Measurements from ENCODE around the gene TFAP2D. TPM values are rescaled to one million over a fixed set of nuclear protein-coding genes. Genes with fewer than 3 reads are reported as not detected.

Gene TFAP2D
- not detected for total RNA-seq

- no peak for ATAC-seq (replicated peaks in 1 of 2)
- no peak for DNase-seq
- Mint-ChIP-seq H3K9me3 (peaks cover 4% of the 10 kb centered on the region in 2 donors), H3K27me3 (ENCODE audit: low read depth) (peaks cover 83% of the 10 kb centered on the region), H3K4me3 (no peak within 1 kb of the TSS), H3K27ac (no peak within 1 kb of the TSS), H3K4me1 (ENCODE audit: low read depth) (no peaks in the 10 kb centered on the region), H3K36me3 (ENCODE audit: insufficient read depth in 2 of 2) (peaks cover 6 to 13% of the 10 kb centered on the region in 2 donors)
These were observed at the start of gene TFAP2D for GRCh38 chr6:50713226-50713625. Gene TFAP2D, plus strand, starts transcription at chr6:50713526. Its CDS starts 530 bp downstream, at chr6:50714056.

GRCh38 chr6:50663806-50664205 lies 49.5 kb upstream of the TFAP2D start:
- H3K9me3 Mint-ChIP-seq: peaks cover 2% of the 10 kb centered on the region in 2 donors
- ATAC-seq (replicated peaks in 1 of 2): no peak
- DNase-seq: no peak
- H3K27ac Mint-ChIP-seq: no peak overlapping the region
- no peaks in the 10 kb centered on the region for H3K4me1 Mint-ChIP-seq (ENCODE audit: low read depth)
- H3K36me3 Mint-ChIP-seq (ENCODE audit: insufficient read depth in 2 of 2): no peaks in the 10 kb centered on the region
- no peak overlapping the region for H3K4me3 Mint-ChIP-seq
- no peaks in the 10 kb centered on the region for H3K27me3 Mint-ChIP-seq (ENCODE audit: low read depth)

GRCh38 chr6:50666089-50666488 lies 47.2 kb upstream of the TFAP2D start:
- Mint-ChIP-seq H3K4me3 (no peak overlapping the region), H3K27ac (no peak overlapping the region)

GRCh38 chr6:50681213-50681824 lies 32.0 kb upstream of the TFAP2D start:
- Mint-ChIP-seq H3K36me3 (ENCODE audit: insufficient read depth in 2 of 2) (no peaks in the 10 kb centered on the region), H3K9me3 (peaks cover 6 to 8% of the 10 kb centered on the region in 2 donors), H3K4me1 (ENCODE audit: low read depth) (no peaks in the 10 kb centered on the region), H3K27ac (no peak overlapping the region), H3K27me3 (ENCODE audit: low read depth) (no peaks in the 10 kb centered on the region), H3K4me3 (no peak overlapping the region)
- no peak for ATAC-seq (replicated peaks in 1 of 2)
- no peak for DNase-seq

More at GRCh38 chr6:50666089-50666488, 47.2 kb upstream of the TFAP2D start:
- H3K9me3 Mint-ChIP-seq: peaks cover 1 to 2% of the 10 kb centered on the region in 2 donors
- no peaks in the 10 kb centered on the region for H3K27me3 Mint-ChIP-seq (ENCODE audit: low read depth)
- no peaks in the 10 kb centered on the region for H3K36me3 Mint-ChIP-seq (ENCODE audit: insufficient read depth in 2 of 2)
- ATAC-seq (replicated peaks in 1 of 2) (no peak), DNase-seq (no peak)
- no peaks in the 10 kb centered on the region for H3K4me1 Mint-ChIP-seq (ENCODE audit: low read depth)

GRCh38 chr6:50689210-50689609 lies 24.1 kb upstream of the TFAP2D start:
- Mint-ChIP-seq H3K27ac (no peak overlapping the region), H3K9me3 (peaks cover 4 to 6% of the 10 kb centered on the region in 2 donors), H3K4me3 (no peak overlapping the region), H3K36me3 (ENCODE audit: insufficient read depth in 2 of 2) (no peaks in the 10 kb centered on the region), H3K27me3 (ENCODE audit: low read depth) (no peaks in the 10 kb centered on the region), H3K4me1 (ENCODE audit: low read depth) (no peaks in the 10 kb centered on the region)
- no peak for DNase-seq
- ATAC-seq (replicated peaks in 1 of 2): no peak

GRCh38 chr6:50691814-50692495 lies 21.4 kb upstream of the TFAP2D start:
- Mint-ChIP-seq H3K4me1 (ENCODE audit: low read depth) (no peaks in the 10 kb centered on the region), H3K27ac (no peak overlapping the region), H3K9me3 (peaks cover 0 to 5% of the 10 kb centered on the region in 2 donors), H3K27me3 (ENCODE audit: low read depth) (no peaks in the 10 kb centered on the region), H3K4me3 (no peak overlapping the region), H3K36me3 (ENCODE audit: insufficient read depth in 2 of 2) (no peaks in the 10 kb centered on the region)
- ATAC-seq (replicated peaks in 1 of 2) (no peak), DNase-seq (no peak)

- Mint-ChIP-seq H3K27ac (no peak overlapping the region), H3K4me1 (ENCODE audit: low read depth) (no peaks in the 10 kb centered on the region), H3K4me3 (no peak overlapping the region), H3K9me3 (peaks cover 5 to 6% of the 10 kb centered on the region in 2 donors), H3K36me3 (ENCODE audit: insufficient read depth in 2 of 2) (peaks cover 0 to 1% of the 10 kb centered on the region in 2 donors), H3K27me3 (ENCODE audit: low read depth) (no peaks in the 10 kb centered on the region)
- no peak for DNase-seq
- no peak for ATAC-seq (replicated peaks in 1 of 2)
These were observed 14.8 kb upstream of the TFAP2D start for GRCh38 chr6:50698546-50698945.

- H3K4me3 Mint-ChIP-seq: no peak overlapping the region
- peaks cover 4 to 7% of the 10 kb centered on the region in 2 donors for H3K9me3 Mint-ChIP-seq
- no peak for ATAC-seq (replicated peaks in 1 of 2)
- no peak overlapping the region for H3K27ac Mint-ChIP-seq
- peaks cover 0 to 1% of the 10 kb centered on the region in 2 donors for H3K36me3 Mint-ChIP-seq (ENCODE audit: insufficient read depth in 2 of 2)
- H3K4me1 Mint-ChIP-seq (ENCODE audit: low read depth): no peaks in the 10 kb centered on the region
- no peak for DNase-seq
- H3K27me3 Mint-ChIP-seq (ENCODE audit: low read depth): no peaks in the 10 kb centered on the region
These were observed 14.1 kb upstream of the TFAP2D start for GRCh38 chr6:50699051-50699775.

- no peak overlapping the region for H3K4me3 Mint-ChIP-seq
- peaks cover 4 to 6% of the 10 kb centered on the region in 2 donors for H3K36me3 Mint-ChIP-seq (ENCODE audit: insufficient read depth in 2 of 2)
- H3K9me3 Mint-ChIP-seq: peaks cover 0 to 9% of the 10 kb centered on the region in 2 donors
- DNase-seq (no peak), ATAC-seq (replicated peaks in 1 of 2) (no peak)
- no peaks in the 10 kb centered on the region for H3K4me1 Mint-ChIP-seq (ENCODE audit: low read depth)
- H3K27me3 Mint-ChIP-seq (ENCODE audit: low read depth): peaks cover 60% of the 10 kb centered on the region
- no peak overlapping the region for H3K27ac Mint-ChIP-seq
These were observed 6.8 kb upstream of the TFAP2D start for GRCh38 chr6:50706575-50706974.

- peaks cover 64% of the 10 kb centered on the region for H3K27me3 Mint-ChIP-seq (ENCODE audit: low read depth)
- peaks cover 0 to 9% of the 10 kb centered on the region in 2 donors for H3K9me3 Mint-ChIP-seq
- H3K36me3 Mint-ChIP-seq (ENCODE audit: insufficient read depth in 2 of 2): peaks cover 4 to 6% of the 10 kb centered on the region in 2 donors
- no peak for DNase-seq
- no peaks in the 10 kb centered on the region for H3K4me1 Mint-ChIP-seq (ENCODE audit: low read depth)
- no peak overlapping the region for H3K4me3 Mint-ChIP-seq
- H3K27ac Mint-ChIP-seq: no peak overlapping the region
- ATAC-seq (replicated peaks in 1 of 2): no peak
These were observed 6.1 kb upstream of the TFAP2D start for GRCh38 chr6:50707191-50707590.

- Mint-ChIP-seq H3K9me3 (peaks cover 0 to 9% of the 10 kb centered on the region in 2 donors), H3K27ac (no peak overlapping the region), H3K4me1 (ENCODE audit: low read depth) (no peaks in the 10 kb centered on the region), H3K4me3 (no peak overlapping the region), H3K36me3 (ENCODE audit: insufficient read depth in 2 of 2) (peaks cover 4 to 6% of the 10 kb centered on the region in 2 donors), H3K27me3 (ENCODE audit: low read depth) (peaks cover 67% of the 10 kb centered on the region)
- no peak for DNase-seq
- ATAC-seq (replicated peaks in 1 of 2): no peak
These were observed 5.5 kb upstream of the TFAP2D start for GRCh38 chr6:50707652-50708300.

- no peak overlapping the region for H3K27ac Mint-ChIP-seq
- DNase-seq (no peak), ATAC-seq (replicated peaks in 1 of 2) (no peak)
- H3K4me1 Mint-ChIP-seq (ENCODE audit: low read depth): no peaks in the 10 kb centered on the region
- H3K27me3 Mint-ChIP-seq (ENCODE audit: low read depth): peaks cover 77% of the 10 kb centered on the region
- H3K36me3 Mint-ChIP-seq (ENCODE audit: insufficient read depth in 2 of 2): peaks cover 4 to 6% of the 10 kb centered on the region in 2 donors
- no peak overlapping the region for H3K4me3 Mint-ChIP-seq
- peaks cover 0 to 6% of the 10 kb centered on the region in 2 donors for H3K9me3 Mint-ChIP-seq
These were observed 4.5 kb upstream of the TFAP2D start for GRCh38 chr6:50708664-50709365.
